ENCODE data around the gene KCNMA1.
"Not testable (repeated sequence)": the region's sequence is repeated elsewhere in the genome, so short reads cannot be mapped to it uniquely, and the experiment has no call there.

Gene KCNMA1

DNA sequence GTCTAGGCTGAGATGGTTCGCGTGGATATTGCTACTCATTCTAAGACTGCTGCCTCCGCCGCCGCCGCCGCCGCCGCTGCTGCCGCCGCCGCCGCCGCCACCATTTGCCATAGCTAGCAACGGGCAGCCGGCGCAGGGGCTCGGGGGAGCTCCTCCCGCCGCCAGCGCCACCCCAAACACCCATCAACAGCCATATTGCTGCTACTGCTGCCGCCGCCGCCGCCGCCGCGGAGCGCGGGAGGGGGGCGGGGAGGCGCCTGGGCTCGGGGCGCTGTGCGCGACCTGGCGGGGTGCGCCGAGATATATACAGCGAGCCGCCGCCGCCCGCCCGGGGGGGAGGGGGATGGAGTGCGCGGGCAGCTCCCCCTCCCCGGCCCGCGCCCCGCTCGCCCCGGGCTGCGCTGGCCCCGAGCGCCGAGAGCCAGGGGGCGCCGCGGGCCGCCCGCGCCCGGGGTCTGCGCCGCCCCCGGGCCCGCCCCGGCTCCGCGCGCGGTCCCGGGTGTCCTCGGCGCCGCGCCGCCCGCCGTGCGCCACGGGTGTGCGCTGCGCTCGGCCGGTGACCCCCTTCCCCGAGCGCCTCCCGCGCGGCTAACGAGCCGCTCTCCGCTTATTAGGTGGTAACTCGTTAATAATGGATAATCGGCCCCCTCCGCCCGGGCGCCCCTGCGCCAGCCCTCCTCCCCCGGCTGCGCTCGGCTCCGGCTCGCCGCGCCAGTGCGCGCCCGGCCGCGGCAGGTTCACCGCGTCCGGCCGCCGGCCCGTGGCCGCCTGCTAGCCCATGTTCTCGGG lies at the start of gene KCNMA1:
Gene KCNMA1, minus strand, starts transcription at position 277 of the 789 bp plus-strand sequence.
- no peak for DNase-seq

DNA sequence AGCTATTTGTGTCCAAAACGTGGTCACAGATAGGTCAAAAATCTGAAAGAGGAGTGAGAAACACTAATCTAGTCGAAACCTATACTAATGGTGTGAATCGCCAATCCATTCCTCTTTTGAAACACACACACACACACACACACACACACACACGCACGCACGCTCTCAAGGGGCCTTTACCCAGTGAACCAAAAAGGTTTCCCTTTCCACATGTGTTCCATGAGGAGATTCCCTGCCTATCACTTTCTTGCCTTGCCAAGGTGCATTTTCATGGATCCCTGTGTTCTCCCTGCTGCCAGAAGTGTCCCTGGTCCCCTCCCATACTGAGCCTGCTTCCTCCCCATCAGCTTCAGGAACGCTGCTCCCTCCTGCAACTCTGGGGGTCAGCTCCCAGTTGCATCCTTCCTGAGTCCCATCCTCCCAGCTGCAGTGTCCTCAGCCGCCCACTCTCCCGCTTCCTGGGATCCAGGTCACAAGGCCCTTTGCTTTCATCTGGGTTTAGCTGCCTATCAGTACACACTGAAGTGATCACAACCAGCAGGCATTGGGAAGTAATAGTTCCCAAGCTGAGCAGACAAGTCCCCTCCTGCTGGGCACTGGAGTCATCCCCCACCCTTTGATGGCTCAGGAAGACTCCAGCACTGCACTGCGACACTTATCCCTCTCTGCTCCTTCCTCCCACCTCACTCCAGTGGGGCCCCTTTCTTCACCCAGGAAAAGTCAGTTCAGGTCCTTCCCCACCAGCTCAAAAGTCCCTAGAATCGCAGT lies 49.2 kb upstream of the KCNMA1 start:
- DNase-seq: no peak

DNA sequence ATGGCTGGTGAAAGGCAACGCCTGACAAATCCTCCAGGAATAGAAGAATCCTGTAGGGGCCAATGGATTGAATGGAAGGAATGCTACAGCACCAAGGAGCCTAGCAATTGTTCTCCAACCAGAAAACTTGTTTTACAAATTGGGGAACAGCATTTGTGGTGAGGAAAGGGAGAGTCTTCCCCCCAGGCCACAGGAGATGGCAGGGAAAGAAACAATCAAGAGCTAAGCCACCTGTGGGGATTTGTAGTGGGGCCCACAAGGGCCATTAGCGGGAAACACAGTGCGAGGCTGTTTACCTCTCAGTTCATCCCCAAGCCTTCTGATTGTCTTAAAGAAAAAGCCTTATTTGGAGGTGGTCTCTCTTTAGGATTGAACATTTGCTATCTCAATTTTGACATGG lies 48.5 kb upstream of the KCNMA1 start:
- no peak for DNase-seq

DNA sequence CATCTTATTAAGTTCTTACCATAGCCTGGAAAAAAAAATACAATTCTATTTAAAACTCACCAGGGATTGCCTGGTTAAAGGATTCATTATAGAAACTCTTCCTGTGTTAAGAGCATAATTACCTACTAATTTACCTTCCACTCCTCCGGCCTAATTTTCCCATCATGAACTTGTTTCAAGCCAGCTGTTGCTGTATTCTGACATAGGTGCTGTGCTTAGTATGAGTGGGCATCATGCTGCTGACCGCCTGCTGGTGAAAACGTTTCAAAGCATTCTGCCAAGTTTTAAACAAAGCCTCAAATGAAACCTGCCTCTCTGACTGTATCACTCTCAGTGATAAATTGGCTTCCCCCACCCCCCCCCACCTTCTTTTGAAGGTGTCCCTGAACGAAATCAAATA lies 47.8 kb upstream of the KCNMA1 start:
- DNase-seq: no peak

DNA sequence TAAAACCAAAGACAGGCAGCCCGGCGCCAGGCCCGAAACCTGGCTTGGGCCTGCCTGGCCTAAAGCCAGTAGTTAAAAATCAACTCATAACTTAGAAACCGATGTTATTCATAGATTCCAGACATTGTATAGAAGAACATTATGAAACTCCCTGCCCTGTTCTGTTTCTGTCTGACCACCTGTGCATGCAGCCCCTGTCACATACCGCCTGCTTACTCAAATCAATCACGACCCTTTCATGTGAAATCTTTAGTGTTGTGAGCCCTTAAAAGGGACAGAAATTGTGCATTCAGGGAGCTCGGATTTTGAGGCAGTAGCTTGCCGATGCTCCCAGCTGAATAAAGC lies 45.5 kb upstream of the KCNMA1 start:
- DNase-seq: not testable (repeated sequence)

DNA sequence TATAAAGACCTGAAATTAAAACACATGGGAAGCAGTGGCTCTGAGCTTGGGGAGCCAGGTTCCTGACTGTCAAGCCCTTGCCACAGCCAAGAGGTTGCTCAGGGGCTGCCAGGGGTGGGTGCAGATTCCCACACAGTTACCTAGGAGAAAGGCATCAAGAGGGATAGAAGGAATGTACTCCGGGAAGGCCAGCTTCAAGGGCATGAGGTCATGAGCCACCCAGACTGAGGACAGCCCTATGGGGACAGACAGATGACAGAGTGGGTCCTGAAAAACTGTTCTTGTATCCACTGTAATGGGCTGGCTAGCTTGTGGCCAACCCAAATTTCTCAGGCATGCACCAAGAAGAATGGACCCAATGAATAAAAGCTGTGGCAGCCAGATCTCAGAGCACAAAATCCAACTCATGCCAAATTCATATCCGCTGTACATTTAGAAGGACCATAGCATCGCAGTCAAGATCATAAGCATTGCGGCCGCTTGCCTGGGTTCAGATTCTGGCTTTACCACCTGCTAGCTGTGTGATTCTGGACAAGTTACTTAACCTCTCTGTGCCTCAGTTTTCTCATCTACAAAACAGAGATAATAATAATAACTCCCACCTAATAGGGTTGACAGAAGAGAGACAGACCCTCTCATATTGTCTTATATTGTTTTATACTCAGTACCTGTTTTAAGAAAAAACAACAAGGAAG lies 44.9 kb upstream of the KCNMA1 start:
- no peak for DNase-seq

DNA sequence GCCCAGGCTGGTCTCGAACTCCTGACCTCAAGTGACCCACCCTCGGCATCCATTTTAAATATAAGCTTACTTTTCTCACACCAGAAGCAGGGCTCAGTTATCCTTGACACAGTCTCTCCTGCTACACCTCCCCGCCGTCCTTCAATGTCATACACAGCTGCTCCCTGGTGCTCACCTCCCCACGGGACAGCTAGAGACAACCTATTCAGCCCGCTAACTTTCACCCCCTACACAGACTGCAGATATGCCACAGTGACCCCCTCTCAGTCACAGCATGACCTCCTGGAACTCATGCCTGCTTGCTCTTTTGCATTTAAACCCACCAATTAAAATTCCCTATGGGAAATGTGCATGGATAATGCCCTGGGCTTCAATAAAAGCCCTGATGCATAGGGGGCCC lies 44.2 kb upstream of the KCNMA1 start:
- DNase-seq: no peak

DNA sequence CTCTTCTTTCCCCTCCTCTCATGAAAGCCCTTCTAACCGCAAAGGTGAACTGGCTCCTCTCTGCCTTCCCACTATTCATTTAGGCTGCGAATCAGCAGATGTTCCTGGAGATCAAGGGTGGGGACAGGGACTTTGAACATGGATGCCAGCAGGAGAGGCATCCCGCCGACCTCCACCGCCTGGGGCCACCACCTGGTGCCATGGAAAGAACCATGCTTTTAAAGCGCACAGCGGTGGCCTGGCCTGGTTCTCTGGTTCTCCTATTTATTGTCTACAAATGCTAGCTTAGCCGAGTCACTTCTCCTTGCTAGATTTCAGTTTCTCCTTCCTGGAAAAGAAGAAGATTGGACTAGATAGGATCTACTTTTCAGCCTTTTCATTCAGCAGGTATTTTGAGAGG lies 43.2 kb upstream of the KCNMA1 start:
- no peak for DNase-seq

DNA sequence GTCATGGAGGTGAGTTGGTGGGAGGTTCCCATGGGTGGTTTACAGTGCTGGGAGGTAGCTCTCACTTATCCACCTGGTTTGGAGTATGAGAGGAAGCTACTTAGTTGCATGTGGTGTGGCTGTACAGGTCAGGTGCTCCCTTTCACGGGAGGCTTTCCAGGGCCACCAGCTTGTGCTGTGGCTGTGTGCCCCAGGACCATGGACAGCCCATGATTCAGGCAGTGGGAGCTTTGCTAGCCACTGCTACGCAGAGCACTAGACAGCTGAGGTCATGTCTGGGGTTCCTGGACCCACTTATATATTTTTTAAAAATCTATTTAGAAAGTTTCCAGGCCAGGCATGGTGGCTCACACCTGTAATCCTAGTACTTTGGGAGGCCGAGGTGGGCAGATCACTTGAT lies 42.5 kb upstream of the KCNMA1 start:
- DNase-seq: no peak

DNA sequence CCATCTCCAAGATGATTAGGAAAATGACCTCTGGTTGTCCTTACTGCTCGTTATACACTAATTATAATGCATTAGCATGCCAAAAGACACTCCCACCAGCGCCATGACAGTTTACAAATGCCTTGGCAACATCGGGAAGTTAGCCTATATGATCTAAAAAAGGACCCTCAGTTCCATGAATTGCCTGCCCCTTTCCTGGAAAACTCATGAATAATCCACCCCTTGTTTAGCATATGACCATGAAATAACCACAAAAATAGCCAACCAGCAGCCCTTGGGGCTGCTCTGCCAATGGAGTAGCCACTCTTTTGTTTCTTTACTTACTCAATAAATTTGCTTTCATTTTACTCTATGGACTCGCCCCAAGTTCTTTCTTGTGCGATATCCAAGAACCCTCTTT lies 41.6 kb upstream of the KCNMA1 start:
- no peak for DNase-seq

DNA sequence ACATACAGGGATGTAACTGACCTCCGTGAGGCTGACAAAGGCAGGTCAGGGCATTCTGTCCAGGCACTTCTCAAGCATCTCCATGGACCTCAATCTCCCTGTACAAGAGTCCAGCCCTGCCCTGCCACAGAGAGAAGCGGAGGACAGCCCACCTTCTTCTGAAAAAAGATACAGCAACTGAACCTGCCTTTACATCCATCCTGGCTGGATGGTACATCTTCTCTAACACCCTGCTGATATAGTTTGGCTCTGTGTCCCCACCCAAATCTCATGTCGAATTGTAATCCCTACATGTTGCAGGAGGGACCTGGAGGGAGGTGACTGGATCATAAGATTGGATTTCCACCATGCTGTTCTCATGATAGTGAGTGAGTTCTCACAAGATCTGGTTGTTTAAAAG lies 40.5 kb upstream of the KCNMA1 start:
- no peak for DNase-seq

DNA sequence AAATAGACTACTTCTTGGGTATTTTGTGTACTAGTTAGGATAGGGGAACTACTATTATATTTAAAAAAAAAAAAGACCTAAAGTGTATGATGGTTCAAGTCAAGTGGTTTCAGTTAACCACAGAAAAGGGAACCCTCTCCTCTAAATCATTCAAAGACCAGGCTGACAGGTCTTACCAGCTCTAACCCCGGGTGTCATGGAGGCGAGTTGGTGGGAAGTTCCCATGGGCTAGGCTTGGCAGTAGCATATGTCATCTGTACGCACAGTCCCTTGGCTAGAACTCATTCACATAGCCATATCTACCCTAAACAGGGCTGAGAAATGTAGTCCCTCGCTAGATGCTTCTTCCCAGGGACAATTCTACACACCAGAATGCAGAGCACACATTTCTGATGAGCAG lies 37.7 kb upstream of the KCNMA1 start:
- DNase-seq: no peak

DNA sequence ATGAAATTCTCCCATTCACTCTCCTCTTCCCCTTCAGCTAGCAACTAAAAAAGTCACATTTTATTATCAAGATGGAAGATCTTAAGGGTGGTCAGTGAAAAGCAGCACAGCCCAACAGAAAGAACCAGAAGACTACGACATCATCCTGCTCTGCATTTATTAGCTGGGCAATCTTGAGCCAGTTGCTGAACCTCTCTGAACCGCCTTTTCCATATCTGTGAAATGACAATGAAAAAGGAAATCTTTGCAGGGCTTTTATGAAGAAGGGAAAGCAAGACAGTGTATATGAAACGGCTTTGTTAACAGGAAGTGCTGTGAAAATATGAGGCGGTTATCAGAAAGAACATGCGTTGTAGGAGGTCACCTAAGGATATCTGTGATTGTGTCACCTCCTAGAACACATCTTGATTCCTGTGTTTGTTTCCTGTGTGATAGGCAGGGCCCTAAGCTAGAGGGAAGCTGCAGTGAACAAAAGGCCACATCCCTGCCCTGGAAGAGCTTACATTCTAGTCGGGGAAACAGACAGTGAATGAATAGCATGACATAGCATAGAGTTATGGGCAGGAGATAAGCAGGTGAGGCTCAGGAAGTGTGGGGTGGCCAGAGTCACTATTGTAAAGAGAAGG lies 36.0 kb upstream of the KCNMA1 start:
- DNase-seq: no peak

DNA sequence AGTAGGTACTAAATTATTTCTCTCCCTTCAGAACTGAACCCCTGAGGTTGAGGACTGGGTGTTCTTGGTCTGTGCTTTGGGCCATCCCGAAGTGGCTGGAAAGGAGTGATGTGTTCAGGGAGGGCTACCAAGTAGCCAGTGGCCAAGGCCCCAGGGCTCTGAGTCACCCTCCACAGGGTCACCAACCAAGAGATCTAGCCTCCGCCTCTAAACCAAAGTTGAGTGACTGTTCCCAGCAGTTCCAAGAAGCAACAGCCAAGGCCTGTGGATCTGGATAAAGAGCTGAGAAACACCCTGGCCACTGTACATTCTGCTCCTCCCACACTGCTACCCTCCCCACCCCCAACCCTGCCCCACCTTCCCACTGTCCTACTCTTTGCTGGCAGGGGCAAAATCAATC lies 35.5 kb upstream of the KCNMA1 start:
- DNase-seq: no peak

DNA sequence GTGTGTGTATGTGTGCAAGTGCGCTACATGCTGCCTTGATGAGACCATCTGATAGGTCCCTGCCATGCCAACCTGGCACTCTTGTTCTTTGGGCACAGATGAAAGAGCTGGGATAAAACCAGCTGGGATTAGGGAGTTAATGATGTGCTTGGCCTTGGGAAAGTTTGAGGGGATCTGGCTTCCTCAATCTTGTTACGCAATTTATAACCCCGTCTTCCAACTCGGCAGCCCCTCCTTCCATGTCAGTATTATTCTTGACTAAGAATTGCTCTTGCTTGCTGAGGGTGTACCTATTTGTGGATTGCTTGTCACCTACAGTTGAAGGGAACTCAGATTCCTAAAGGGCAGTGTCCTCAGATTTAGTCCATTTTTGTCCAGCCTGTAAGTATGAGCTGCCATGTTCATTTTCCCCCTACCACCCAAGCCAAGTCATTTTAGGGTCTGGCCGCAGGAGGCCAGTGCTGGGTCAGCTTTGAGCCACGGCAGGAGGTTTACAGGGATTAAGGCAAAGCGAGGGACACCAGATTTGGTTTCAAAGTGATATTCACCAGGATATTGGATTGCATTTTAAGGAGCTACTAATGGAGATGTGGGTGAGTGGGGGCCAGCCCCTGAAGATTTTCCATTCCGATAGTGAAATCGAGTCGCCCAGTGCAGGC lies 34.1 kb upstream of the KCNMA1 start:
- no peak for DNase-seq

DNA sequence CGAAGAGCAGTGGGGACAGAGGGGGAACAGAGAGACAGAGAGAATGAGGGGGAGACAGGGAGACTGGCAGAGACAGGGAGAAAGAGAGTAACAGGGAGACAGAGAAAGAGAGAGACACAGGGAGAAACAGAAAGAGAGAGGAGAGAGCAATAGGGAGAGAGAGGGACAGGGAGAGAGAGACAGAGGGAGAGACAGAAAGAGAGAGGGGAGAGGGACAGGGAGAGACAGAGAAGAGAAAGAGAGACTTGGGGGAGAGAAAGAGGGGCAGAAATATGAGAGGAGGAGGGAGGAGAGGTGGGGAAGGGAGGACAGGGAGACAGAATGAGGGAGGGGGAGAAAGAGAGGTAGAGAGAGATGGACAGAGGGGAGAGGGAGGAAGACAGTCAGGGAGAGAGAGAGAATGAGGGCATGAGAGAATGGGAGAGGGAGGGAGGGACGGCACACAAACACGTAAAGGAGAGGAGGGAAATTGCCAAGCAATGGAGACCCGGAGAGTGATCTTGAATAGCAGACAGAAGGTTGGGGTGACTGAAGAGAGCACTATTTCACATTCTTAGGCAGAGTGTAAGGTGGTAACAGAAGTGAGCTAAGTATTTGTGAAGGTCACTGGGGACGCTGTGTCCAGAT lies 33.3 kb upstream of the KCNMA1 start:
- DNase-seq: no peak

DNA sequence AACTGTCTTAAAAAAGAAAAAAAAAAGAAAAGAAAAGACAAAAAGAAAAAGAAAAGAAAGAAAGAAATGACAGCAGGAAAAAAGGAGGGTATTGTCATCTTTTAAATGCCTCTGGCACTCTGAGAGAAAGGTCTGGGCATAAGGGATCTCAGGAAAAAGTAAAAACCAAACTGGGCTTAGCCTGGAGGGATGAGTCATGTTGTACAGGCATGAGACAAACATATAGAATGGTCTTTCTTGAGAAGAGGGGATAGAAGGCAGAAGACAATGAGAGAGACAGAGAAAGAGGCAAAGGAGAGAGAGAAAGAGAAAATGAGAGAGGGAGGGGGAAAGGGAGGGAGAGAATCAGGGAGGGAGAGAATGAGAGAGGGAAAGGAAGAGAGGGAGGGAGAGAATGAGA lies 32.3 kb upstream of the KCNMA1 start:
- no peak for DNase-seq

DNA sequence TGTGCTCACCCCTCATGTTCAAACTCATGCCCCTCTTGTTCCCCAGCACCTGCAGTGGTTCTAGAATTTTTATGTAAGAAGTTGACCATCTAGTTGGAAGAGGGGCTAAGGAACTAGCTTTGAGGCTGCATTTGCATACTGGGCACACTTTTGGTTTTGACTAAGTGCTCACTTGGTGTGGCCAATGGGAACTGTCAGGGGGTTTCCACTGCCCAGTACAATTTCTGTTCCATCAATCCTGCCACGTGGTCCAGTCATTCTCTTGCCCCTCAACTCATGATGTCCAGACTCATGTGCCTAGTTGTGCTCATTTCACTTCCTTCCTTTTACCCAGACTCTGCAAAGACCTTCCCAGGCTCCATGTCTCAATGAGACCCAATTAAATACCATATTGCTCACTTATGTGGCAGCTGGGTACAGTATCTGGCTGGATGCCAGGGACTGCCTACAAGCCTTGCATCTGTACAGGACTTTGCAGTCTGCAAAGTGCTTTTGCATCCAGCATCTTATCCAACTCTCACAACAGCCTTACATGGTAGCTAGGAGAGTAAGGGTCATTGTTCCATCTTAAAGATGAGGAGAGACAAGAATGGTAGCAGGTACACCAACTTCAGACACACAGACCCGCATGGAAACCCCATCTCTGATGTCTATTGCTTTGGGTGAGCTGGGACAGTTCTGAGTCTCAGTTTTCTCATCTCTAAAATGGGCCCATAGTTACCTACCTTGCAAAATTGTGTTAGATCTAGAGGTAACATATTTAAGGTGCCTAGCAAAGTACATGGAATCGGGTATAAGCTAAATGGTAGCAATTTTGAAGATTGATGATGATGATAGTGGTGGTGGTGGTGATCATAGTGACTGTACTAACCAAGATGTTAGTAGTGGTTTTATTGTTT lies 30.1 kb upstream of the KCNMA1 start:
- peak; percentile 38 for DNase-seq

DNA sequence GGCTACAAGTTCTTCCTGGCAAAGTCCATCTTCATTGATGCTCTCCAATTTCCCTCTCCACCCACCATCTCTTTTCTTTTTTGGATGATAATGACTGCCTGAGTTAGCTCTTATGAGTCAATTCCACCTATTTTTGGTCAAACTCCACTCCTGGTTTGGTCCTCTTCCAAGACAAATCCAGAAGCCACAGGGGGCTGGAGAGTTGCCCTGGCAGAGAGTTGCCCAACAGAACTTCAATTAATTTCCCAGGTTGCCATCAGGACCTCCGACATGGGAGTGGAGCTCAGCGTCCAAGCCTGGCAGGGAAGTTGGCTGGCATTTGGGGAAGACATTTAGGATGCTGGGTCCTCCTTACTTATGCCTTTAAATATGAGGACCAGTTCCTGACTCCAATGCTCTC lies 29.2 kb upstream of the KCNMA1 start:
- no peak for DNase-seq

DNA sequence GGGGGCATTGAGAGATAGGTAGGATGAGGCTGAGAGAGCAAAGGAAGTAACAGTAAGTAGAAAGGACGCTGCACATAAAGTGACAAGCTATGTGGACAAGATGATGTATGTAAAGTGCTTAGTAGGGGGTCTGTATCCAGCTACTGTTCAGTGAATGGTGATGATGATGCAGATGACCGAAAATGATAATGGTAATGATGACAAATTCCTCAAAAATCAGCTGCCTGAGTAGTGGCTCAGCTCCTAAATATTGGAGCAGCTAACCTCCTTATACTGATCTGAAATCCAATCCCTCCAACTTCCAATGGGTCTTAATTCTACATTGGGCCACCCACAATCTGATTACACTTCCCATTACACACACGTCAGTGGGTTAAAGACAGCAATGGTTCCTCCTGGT lies 27.1 kb upstream of the KCNMA1 start:
- no peak for DNase-seq

DNA sequence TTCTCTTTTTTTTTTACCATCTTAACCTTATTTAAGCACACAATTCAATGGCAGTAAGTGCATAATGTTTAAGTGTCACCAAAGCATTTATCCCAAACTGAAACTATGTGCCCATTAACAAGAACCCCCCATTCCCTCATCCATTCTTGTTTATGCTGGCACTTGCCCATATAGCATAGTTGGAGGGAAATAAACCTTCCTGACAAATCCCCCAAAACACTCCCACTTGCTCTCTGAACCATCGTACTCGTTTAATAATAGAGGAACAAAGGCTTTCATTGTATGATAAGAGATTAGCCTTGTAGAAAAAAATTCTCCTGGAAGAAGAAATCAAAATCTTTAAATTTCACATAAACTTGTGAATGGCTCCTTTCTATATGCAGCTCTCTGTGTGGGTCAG lies 26.4 kb upstream of the KCNMA1 start:
- no peak for DNase-seq

Measured in inflammatory macrophage treated with lipopolysaccharide for 4 hours (primary cell).